Kidney epithelial cell (primary cell): ENCODE results near the gene RGS17. TPM values are rescaled to one million over a fixed set of nuclear protein-coding genes. Genes with fewer than 3 reads are reported as not detected.
"Not testable (repeated sequence)": the region's sequence is repeated elsewhere in the genome, so short reads cannot be mapped to it uniquely, and the experiment has no call there.

Source experiments
- DNase-seq: peaks from one replicate; pipeline ENCODE4 v3.0.0-alpha.2; 2010; ENCODE audit warnings: low read depth
- H3K27me3 ChIP-seq: 2 replicates; pipeline ENCODE4 v1.6.0; 2011; ENCODE audit warnings: low read length; ENCODE audit not compliant: control insufficient read depth, insufficient read depth
- H3K36me3 ChIP-seq: 2 replicates; pipeline ENCODE4 v1.5.1; 2011; ENCODE audit warnings: low read length; ENCODE audit not compliant: control insufficient read depth, insufficient read depth
- H3K4me3 ChIP-seq: 2 replicates; pipeline ENCODE4 v1.5.1; 2011; ENCODE audit warnings: low read depth, mild to moderate bottlenecking, control low read depth, low read length
- total RNA-seq: library from RNA; depleted of rRNA; stranded (reverse); fragments of >200 nt; gene quantifications from 2 replicates; pipeline ENCODE4 v1.2.3, GENCODE V29; 2015
- TF ChIP-seq, protein P1 (sequence below): IDR thresholded peaks from 2 replicates; pipeline ENCODE4 v1.5.1; 2011; ENCODE audit warnings: mild to moderate bottlenecking, moderate library complexity, low read length, control low read depth, inconsistent platforms; ENCODE audit not compliant: insufficient read depth, poor library complexity, severe bottlenecking

Gene RGS17
- total RNA-seq, 1 donor from 2014 or later: 11.2 TPM

DNA sequence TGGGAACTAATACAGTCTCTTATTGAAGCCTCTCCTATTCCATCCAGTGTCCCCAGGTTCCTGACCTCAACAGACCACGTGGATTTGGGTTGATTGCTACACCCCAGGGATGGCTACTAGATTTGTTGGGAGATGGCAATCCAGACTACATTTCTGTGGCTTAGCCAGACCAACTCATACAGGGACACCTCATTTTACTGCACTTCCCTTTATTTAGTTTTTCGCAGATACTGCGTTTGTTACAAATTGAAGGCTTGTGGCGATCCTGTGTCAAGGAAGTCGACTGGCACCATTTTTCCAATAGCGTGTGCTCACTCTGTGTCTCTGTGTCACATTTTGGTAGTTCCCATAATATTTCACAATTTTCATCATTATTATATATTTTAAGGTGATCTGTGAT is 118.2 kb downstream of the RGS17 start:
- Histone ChIP-seq H3K4me3 (no peak overlapping the region), H3K36me3 (no peaks in the 10 kb centered on the region), H3K27me3 (no peaks in the 10 kb centered on the region)
- DNase-seq: no peak
- TF ChIP-seq, protein P1, sequence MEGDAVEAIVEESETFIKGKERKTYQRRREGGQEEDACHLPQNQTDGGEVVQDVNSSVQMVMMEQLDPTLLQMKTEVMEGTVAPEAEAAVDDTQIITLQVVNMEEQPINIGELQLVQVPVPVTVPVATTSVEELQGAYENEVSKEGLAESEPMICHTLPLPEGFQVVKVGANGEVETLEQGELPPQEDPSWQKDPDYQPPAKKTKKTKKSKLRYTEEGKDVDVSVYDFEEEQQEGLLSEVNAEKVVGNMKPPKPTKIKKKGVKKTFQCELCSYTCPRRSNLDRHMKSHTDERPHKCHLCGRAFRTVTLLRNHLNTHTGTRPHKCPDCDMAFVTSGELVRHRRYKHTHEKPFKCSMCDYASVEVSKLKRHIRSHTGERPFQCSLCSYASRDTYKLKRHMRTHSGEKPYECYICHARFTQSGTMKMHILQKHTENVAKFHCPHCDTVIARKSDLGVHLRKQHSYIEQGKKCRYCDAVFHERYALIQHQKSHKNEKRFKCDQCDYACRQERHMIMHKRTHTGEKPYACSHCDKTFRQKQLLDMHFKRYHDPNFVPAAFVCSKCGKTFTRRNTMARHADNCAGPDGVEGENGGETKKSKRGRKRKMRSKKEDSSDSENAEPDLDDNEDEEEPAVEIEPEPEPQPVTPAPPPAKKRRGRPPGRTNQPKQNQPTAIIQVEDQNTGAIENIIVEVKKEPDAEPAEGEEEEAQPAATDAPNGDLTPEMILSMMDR: no peak

- Histone ChIP-seq H3K4me3 (peak overlapping the region; percentile 57), H3K36me3 (no peaks in the 10 kb centered on the region), H3K27me3 (no peaks in the 10 kb centered on the region)
- TF ChIP-seq, protein P1: no peak
- no peak for DNase-seq
Measured at GRCh38 chr6:153003366-153003690, 127.8 kb downstream of the RGS17 start.

GRCh38 chr6:153002613-153003365 is 128.3 kb downstream of the RGS17 start, which contains the start of gene MTRF1L:
Gene MTRF1L, minus strand, starts transcription at chr6:153002709. Its CDS starts 24 bp downstream, at chr6:153002685.
- Histone ChIP-seq H3K36me3 (no peaks in the 10 kb centered on the region), H3K27me3 (no peaks in the 10 kb centered on the region), H3K4me3 (peak within 1 kb of the TSS; percentile 57)
- TF ChIP-seq, protein P1: no peak
- DNase-seq: peak; percentile 90

GRCh38 chr6:153001767-153002612 is 129.1 kb downstream of the RGS17 start:
- Histone ChIP-seq H3K27me3 (no peaks in the 10 kb centered on the region), H3K4me3 (peak overlapping the region; percentile 57), H3K36me3 (no peaks in the 10 kb centered on the region)
- TF ChIP-seq, protein P1: no peak
- DNase-seq: no peak

DNA sequence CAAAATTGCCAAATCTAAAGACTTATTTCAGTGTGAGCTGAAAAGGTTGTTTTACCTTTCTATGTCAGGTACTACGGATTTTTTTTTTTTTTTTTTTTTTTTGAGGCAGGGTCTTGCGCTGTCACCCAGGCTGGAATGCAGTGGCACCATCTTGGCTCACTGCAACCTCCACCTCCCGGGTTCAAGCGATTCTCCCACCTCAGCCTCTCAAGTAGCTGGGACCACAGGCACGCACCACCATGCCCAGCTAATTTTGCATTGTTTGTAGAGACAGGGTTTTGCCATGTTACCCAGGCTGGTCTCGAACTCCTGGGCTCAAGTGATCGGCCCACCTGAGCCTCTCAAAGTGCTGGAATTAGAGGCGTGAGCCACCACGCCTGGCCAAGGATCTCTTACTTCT is 130.3 kb downstream of the RGS17 start:
- not testable (repeated sequence) for DNase-seq, H3K27me3 ChIP-seq, H3K36me3 ChIP-seq, H3K4me3 ChIP-seq

DNA sequence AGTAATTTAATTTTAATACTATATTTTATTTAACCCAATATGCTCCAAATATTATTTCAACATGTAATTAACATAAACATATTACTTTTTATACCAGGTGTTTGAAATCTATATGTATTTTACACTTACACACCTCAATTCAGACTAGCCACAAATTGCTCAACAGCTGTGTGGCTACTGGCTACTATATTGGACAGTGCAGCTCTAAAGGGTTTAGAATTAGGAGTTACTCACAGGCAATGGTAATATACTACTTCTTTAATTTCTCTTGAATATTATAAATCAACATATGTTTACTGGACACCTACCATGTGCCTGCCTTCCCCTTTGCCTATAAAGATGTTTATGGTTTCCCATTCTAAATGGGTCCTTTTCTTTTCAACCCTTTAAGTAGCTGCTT is 130.8 kb downstream of the RGS17 start:
- H3K4me3 ChIP-seq: no peak overlapping the region
- TF ChIP-seq, protein P1: no peak
- no peaks in the 10 kb centered on the region for H3K27me3 ChIP-seq

GRCh38 chr6:152999538-152999937 is 131.5 kb downstream of the RGS17 start:
- H3K36me3 ChIP-seq, DNase-seq, H3K4me3 ChIP-seq, H3K27me3 ChIP-seq: not testable (repeated sequence)

More for the DNA sequence above, 130.8 kb downstream of the RGS17 start:
- DNase-seq: no peak
- H3K36me3 ChIP-seq: no peaks in the 10 kb centered on the region
